A673 (cell line): ENCODE measurements around the gene ACADVL.

Experiments used
- EZH2 ChIP-seq: fragments of 200-600 bp; sonication (generic); IDR thresholded peaks from 2 replicates; pipeline ENCODE4 v1.6.1; 2017; ENCODE audit warnings: borderline replicate concordance, low read depth, mild to moderate bottlenecking, mixed read lengths, antibody characterized with exemption, low read length; ENCODE audit not compliant: poor library complexity, severe bottlenecking
- TF ChIP-seq, protein P1 (sequence below): fragments of 300-800, 200-600 bp; sonication (generic); conservative IDR thresholded peaks from 2 replicates; pipeline ENCODE4 v1.5.1; 2017; ENCODE audit warnings: low read depth, mild to moderate bottlenecking, antibody characterized with exemption, low read length, moderate library complexity, mixed read lengths

GRCh38 chr17:7215136-7215638, 4.6 kb upstream of the ACADVL start:
- TF ChIP-seq EZH2 = no peak
- TF ChIP-seq, protein P1, sequence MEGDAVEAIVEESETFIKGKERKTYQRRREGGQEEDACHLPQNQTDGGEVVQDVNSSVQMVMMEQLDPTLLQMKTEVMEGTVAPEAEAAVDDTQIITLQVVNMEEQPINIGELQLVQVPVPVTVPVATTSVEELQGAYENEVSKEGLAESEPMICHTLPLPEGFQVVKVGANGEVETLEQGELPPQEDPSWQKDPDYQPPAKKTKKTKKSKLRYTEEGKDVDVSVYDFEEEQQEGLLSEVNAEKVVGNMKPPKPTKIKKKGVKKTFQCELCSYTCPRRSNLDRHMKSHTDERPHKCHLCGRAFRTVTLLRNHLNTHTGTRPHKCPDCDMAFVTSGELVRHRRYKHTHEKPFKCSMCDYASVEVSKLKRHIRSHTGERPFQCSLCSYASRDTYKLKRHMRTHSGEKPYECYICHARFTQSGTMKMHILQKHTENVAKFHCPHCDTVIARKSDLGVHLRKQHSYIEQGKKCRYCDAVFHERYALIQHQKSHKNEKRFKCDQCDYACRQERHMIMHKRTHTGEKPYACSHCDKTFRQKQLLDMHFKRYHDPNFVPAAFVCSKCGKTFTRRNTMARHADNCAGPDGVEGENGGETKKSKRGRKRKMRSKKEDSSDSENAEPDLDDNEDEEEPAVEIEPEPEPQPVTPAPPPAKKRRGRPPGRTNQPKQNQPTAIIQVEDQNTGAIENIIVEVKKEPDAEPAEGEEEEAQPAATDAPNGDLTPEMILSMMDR = no peak; the same call in 1 of the 2 replicates
